NOMO-1 treated with dmso at 0.1 percent for 144 hours (cell line): ENCODE results near the gene AKAP10.
"Not testable (repeated sequence)": the region's sequence is repeated elsewhere in the genome, so short reads cannot be mapped to it uniquely, and the experiment has no call there.

Source experiments
- DNase-seq: peaks from one replicate; lab custom pipeline; 2025; ENCODE audit not compliant: unreplicated experiment; lab: John Stamatoyannopoulos, UW

AKAP10 gene

DNA sequence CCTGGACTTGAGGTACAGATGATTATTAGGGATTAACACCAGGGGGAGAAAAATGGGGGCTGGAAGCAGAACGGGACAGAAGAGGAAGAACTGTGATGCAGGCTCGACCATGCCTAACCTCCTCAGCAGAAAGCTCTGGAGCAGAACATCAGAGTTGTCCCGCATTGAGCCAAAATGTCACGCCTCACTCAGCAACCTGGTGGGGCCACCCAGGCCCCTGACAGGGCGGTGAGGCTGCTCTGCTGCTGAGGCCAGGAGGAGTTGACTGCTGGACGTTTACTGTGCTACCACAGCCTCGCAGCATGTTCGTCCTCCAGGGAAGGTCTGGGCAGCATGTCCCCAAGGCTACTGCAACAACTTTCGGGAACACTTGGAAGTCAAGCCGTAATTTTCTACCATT is 103.4 kb downstream of the AKAP10 start:
- no peak for DNase-seq

- no peak for DNase-seq
These were observed 104.3 kb downstream of the AKAP10 start for GRCh38 chr17:19873346-19873745.

DNA sequence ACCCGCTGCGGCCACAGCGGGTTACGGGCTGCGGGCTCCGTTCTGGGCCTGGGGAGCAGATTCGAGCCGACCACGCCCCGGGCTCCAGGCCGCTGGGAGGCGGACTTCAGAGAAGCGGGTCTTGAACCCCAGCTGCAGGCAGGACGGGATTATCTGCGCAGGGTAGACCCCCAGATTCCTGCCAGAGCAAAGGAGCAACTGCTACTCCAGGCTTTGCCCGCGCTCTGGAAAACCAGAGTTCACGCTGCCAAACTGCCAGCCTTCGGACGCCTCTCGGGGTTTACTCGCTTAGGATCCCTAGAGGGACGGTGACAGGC is 109.6 kb downstream of the AKAP10 start:
- no peak for DNase-seq

- DNase-seq, result peak; percentile 17
These were observed 110.1 kb downstream of the AKAP10 start, which contains the start of gene ULK2 for GRCh38 chr17:19867329-19868078. Gene ULK2, minus strand, starts transcription at chr17:19867936. Its CDS starts 519 bp downstream, at chr17:19867417.

DNA sequence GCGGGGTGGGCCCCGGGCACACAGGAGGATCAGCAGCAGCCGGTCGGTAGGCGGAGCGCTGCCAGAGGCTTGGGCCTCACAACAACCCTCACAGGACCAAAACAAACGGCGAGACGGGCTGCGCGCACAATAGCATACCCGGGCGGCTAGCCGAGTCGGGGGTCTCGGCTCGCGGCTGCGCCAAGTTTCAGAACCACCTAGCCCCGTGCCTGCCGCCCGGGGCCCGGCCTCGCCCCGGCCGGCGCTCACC is 110.6 kb downstream of the AKAP10 start:
- DNase-seq, result peak; percentile 35

- DNase-seq, result no peak
These were observed 112.6 kb downstream of the AKAP10 start for GRCh38 chr17:19865021-19865420.

- DNase-seq, result not testable (repeated sequence)
These were observed 116.9 kb downstream of the AKAP10 start for GRCh38 chr17:19860647-19861177.

DNA sequence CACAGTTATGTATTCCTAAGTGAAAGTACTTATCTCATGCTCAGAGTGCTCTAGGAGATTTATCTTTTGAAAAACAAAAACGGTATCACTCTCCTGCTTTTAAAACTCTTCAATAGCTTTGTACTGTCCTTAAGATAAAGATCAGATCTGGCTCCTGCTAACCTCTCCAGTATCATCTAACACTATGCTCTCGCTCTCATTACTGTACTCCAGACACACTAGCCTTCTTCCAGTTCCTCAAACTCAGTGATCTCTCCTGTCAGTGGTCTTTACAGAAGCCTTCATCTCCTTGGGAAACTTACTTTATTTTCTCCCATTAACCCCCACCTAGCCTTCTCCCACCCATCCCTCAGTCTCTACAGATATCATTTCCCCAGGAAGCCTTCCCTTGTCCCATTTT is 120.0 kb downstream of the AKAP10 start:
- DNase-seq, result no peak
